K562 (cell line): Measurements from ENCODE around the gene TANK. TPM values are rescaled to one million over a fixed set of nuclear protein-coding genes. Genes with fewer than 3 reads are reported as not detected.

Experiments used
- ATAC-seq: fragments of 200-7000 bp; cut with Tn5 transposase; 3 replicates; pipeline ENCODE4 v1.9.1; 2020; ENCODE audit warnings: moderate library complexity
- BruUV-seq: library from RNA; stranded (reverse); fragments of 400-500 nt; replicated peaks from 2 replicates; lab custom pipeline; 2021; lab: Mats Ljungman, UMichigan
- CTCF ChIA-PET: fragments of 300-600 bp; formaldehyde crosslinking; extraction: SDS; loops from one replicate; lab custom pipeline; 2021; ENCODE audit warnings: low intra/inter-chr PET ratio; lab: Yijun Ruan, JAX
- POLR2A ChIA-PET: fragments of 300-600, 350-650 bp; sonication (Branson Sonifier 250); formaldehyde crosslinking; extraction: SDS; loops from one replicate; lab custom pipeline; 2021; ENCODE audit warnings: antibody characterized with exemption, inconsistent platforms; lab: Yijun Ruan, JAX
- DNase-seq, 4 experiments: peaks; one replicate each; pipeline versions ENCODE4 v3.0.0 to v3.0.0-alpha.2; 2011 to 2018; ENCODE audit warnings: low spot score in 3 of 4, mixed read lengths in 3 of 4; ENCODE audit errors: extremely low read depth in 1 of 4
- FAIRE-seq: peaks from 2 replicates; lab custom pipeline; 2011; peaks lifted over from hg19 to GRCh38; lab: Jason Lieb, UNC
- H2AFZ ChIP-seq: 2 replicates; pipeline ENCODE4 v1.6.0; 2011; ENCODE audit warnings: low read depth, low read length, control low read depth, inconsistent platforms
- H3K27ac ChIP-seq: fragments of 200-600 bp; 3 replicates; pipeline ENCODE4 v1.8.0; 2011; ENCODE audit warnings: low read depth, mild to moderate bottlenecking, control low read depth, inconsistent platforms, low read length, moderate library complexity, mixed read lengths; ENCODE audit errors: extremely low read depth
- H3K27me3 ChIP-seq, 2 experiments: fragments of 300-600 bp in 1 of 2; 2 replicates in 1 of 2; 3 replicates in 1 of 2; pipeline versions ENCODE4 v1.6.0 to v1.8.0; 2011; ENCODE audit warnings: inconsistent platforms in 2 of 2, low read length in 2 of 2, mild to moderate bottlenecking in 1 of 2, mixed read lengths in 1 of 2, moderate library complexity in 1 of 2; ENCODE audit not compliant: control insufficient read depth in 2 of 2, insufficient read depth in 2 of 2
- H3K36me3 ChIP-seq: fragments of 300-600 bp; 3 replicates; pipeline ENCODE4 v1.8.0; 2011; ENCODE audit warnings: mild to moderate bottlenecking, low read length, inconsistent platforms; ENCODE audit not compliant: control insufficient read depth, insufficient read depth
- H3K4me1 ChIP-seq, 2 experiments: fragments of 200-600 bp in 1 of 2; replicated peaks in 1 of 2; 2 replicates in 1 of 2; 3 replicates in 1 of 2; pipeline versions ENCODE4 v1.5.1 to v1.8.0; 2011; ENCODE audit warnings: inconsistent platforms in 2 of 2, low read length in 2 of 2, mild to moderate bottlenecking in 1 of 2, mixed read lengths in 1 of 2, moderate library complexity in 1 of 2; ENCODE audit not compliant: control insufficient read depth in 2 of 2, insufficient read depth in 2 of 2
- H3K4me2 ChIP-seq: 2 replicates; pipeline ENCODE4 v1.6.1; 2011; ENCODE audit warnings: low read length, control low read depth, inconsistent platforms, mixed read lengths; ENCODE audit not compliant: insufficient read depth
- H3K4me3 ChIP-seq: fragments of 200-600 bp; sonication (generic), shearing (Covaris generic); 2 replicates; pipeline ENCODE4 v1.5.1; 2016; ENCODE audit warnings: control low read depth, inconsistent platforms
- H3K79me2 ChIP-seq: fragments of 200-600 bp; 3 replicates; pipeline ENCODE4 v1.8.0; 2011; ENCODE audit warnings: low read length, inconsistent platforms; ENCODE audit not compliant: control insufficient read depth, insufficient read depth
- H3K9ac ChIP-seq, 2 experiments: 2 replicates each; pipeline versions ENCODE4 v1.6.0 to v1.6.1; 2011; ENCODE audit warnings: low read depth in 2 of 2, low read length in 2 of 2, control low read depth in 1 of 2, inconsistent platforms in 1 of 2, mild to moderate bottlenecking in 1 of 2, mixed read lengths in 1 of 2; ENCODE audit not compliant: insufficient read depth in 1 of 2
- H3K9me1 ChIP-seq: one replicate; pipeline ENCODE4 v1.6.0; 2011; ENCODE audit warnings: inconsistent platforms, mild to moderate bottlenecking, low read length, moderate library complexity; ENCODE audit not compliant: control insufficient read depth, insufficient read depth
- H3K9me3 ChIP-seq: replicated peaks from 2 replicates; pipeline ENCODE4 v1.5.1; 2011; ENCODE audit warnings: low read depth, low read length, inconsistent platforms; ENCODE audit not compliant: control insufficient read depth, insufficient read depth
- H4K20me1 ChIP-seq: replicated peaks from 2 replicates; pipeline ENCODE4 v1.6.1; 2011; ENCODE audit warnings: low read length, inconsistent platforms, mixed read lengths; ENCODE audit not compliant: control insufficient read depth, insufficient read depth
- CBX1 ChIP-seq: sonication (generic); IDR thresholded peaks from 2 replicates; pipeline ENCODE4 v1.6.1; 2016; ENCODE audit warnings: antibody characterized with exemption, low read depth, mild to moderate bottlenecking
- DACH1 ChIP-seq: fragments of 450-650 bp; IDR thresholded peaks from 2 replicates; pipeline ENCODE4 v1.6.1; 2018; ENCODE audit not compliant: partially characterized antibody
- HLTF ChIP-seq: fragments of 450-650 bp; IDR thresholded peaks from 2 replicates; pipeline ENCODE4 v1.6.1; 2016
- JUN ChIP-seq, 2 experiments: sonication (generic) in 1 of 2; formaldehyde crosslinking in 1 of 2; IDR thresholded peaks; 2 replicates each; pipeline versions ENCODE4 v1.6.1 to v1.8.0; 2012 to 2022; ENCODE audit warnings: borderline replicate concordance in 2 of 2, mild to moderate bottlenecking in 2 of 2, improper control_type of control experiment in 1 of 2, low read depth in 1 of 2, low read length in 1 of 2, missing genetic modification reagents in 1 of 2
- KDM2B ChIP-seq: fragments of 250-450 bp; sonication (Bioruptor Pico); IDR thresholded peaks from 2 replicates; pipeline ENCODE4 v1.8.0; 2021; ENCODE audit warnings: mild to moderate bottlenecking, moderate library complexity
- MBD1 ChIP-seq: fragments of 250-450 bp; sonication (Bioruptor Pico); IDR thresholded peaks from 2 replicates; pipeline ENCODE4 v1.8.0; 2022; ENCODE audit warnings: inconsistent platforms
- MTA1 ChIP-seq: fragments of 450-650 bp; IDR thresholded peaks from 2 replicates; pipeline ENCODE4 v1.6.1; 2017; ENCODE audit warnings: borderline replicate concordance
- NFIC ChIP-seq: fragments of 450-650 bp; IDR thresholded peaks from 2 replicates; pipeline ENCODE4 v1.6.1; 2017; ENCODE audit warnings: mild to moderate bottlenecking, inconsistent platforms
- TFAP4 ChIP-seq: sonication (generic); formaldehyde crosslinking; IDR thresholded peaks from 2 replicates; pipeline ENCODE4 v1.8.0; 2022; ENCODE audit warnings: missing genetic modification reagents, mild to moderate bottlenecking, moderate library complexity, borderline replicate concordance
- ZNF77 ChIP-seq: fragments of 250-450 bp; sonication (Bioruptor Pico); IDR thresholded peaks from 2 replicates; pipeline ENCODE4 v1.5.0; 2020
- WGBS: fragments of 100-300 bp; shearing (Covaris generic); methylation state at CpG from one replicate; pipeline ENCODE4 v1.1.6; 2016; ENCODE audit warnings: low coverage, mixed read lengths; ENCODE audit not compliant: insufficient coverage; ENCODE audit errors: missing lambda C conversion rate; 5-methylcytosine and 5-hydroxymethylcytosine counted together
- in situ Hi-C: fragments of 300-500 bp; cut with MboI; formaldehyde crosslinking; loops from 4 replicates; pipeline ENCODE4 v1.15.0; 2018; ENCODE audit warnings: inconsistent platforms, mixed read lengths
- intact Hi-C: fragments of 100-400 bp; cut with micrococcal nuclease; formaldehyde crosslinking; loops from 2 replicates; pipeline ENCODE4 v1.14.2; 2022
- polyA plus RNA-seq, 8 experiments: library from polyadenylated mRNA; depleted of rRNA in 4 of 8; stranded (reverse) in 5 of 8; unstranded in 3 of 8; fragments of >200 nt; fragmentation: Nextera tagmentation in 2 of 8; fragmentation: Illumina TruSeq in 1 of 8; extraction: Ambion mirVana in 2 of 8; extraction: Trizol in 1 of 8; gene quantifications; 2 replicates each; pipeline versions ENCODE4 v1.2.1 to v1.2.3, GENCODE V29; 2011 to 2014; ENCODE audit warnings: inconsistent platforms in 1 of 8, missing spikeins in 1 of 8
- total RNA-seq, 7 experiments: library from RNA; depleted of rRNA in 6 of 7; stranded (reverse); fragments of >200 nt in 6 of 7; fragmentation: Illumina TruSeq in 2 of 7; extraction: Trizol in 2 of 7; gene quantifications; 2 replicates each; pipeline versions ENCODE4 v1.2.1 to v1.2.3, GENCODE V29; 2011 to 2021; ENCODE audit warnings: low replicate concordance in 1 of 7

The TANK gene
- total and polyA plus RNA-seq, 9 of the 15 experiments (the other 6 are each of a cell fraction or from before 2014, with no cell fraction given): 43.0 to 91.5 (median 54.4) TPM

- TF ChIP-seq MBD1 (CRISPR knock-in tag) (no peak), KDM2B (CRISPR knock-in tag) (no peak), ZNF77 (CRISPR knock-in tag) (no peak), TFAP4 (CRISPR knock-in tag) (no peak), JUN (IDR thresholded peaks at IDR 0.05; ENCODE audit: borderline replicate concordance, low read depth, low read length) (no peak), JUN (CRISPR knock-in tag; IDR thresholded peaks at IDR 0.05; ENCODE audit: borderline replicate concordance) (no peak), CBX1 (no peak), MTA1 (no peak)
- TF ChIP-seq, all 486 proteins: peak for 0
Observed at GRCh38 chr2:161245671-161246070, 85.4 kb downstream of the TANK start (continued).

- H3K4me1 ChIP-seq: peaks cover 2 to 3% of the 10 kb centered on the region in 2 experiments; a peak in 2 of 5 replicates
- no peak overlapping the region for H2AFZ ChIP-seq
- H3K9ac ChIP-seq: no peak overlapping the region
- H3K4me3 ChIP-seq: no peak overlapping the region
- no TSS peak for BruUV-seq
- ATAC-seq: peak; percentile 41; the same call in 2 of the 3 replicates
- no peaks in the 10 kb centered on the region for H4K20me1 ChIP-seq
- TF ChIP-seq NFIC (peak; percentile 49), TFAP4 (CRISPR knock-in tag) (peak; percentile 28; the same call in 1 of the 2 replicates), DACH1 (peak; percentile 52), HLTF (no peak)
- no peaks in the 10 kb centered on the region; a peak in 1 of 5 replicates for H3K27me3 ChIP-seq
- no peaks in the 10 kb centered on the region for H3K36me3 ChIP-seq
- no peaks in the 10 kb centered on the region for H3K79me2 ChIP-seq
- intact Hi-C loops (no loop called here), in situ Hi-C loops (no loop called here)
- ChIA-PET POLR2A (interaction anchor here (0.6 kb wide), 1 partner anchor 115 kb away, joined by 4 read pairs; no protein-coding TSS in a partner anchor), CTCF (no interaction called here)
- no peak overlapping the region for H3K27ac ChIP-seq
- no peak for FAIRE-seq
- WGBS: 5% methylated on average over 5 of the region's 5 CpGs
- peak in 1 of 4 experiments; percentile 37 for DNase-seq
- H3K9me3 ChIP-seq: no peaks in the 10 kb centered on the region
- H3K9me1 ChIP-seq: no peaks in the 10 kb centered on the region
- H3K4me2 ChIP-seq: no peak overlapping the region
Observed at GRCh38 chr2:161246281-161246680, 86.1 kb downstream of the TANK start.
